Measurements from ENCODE around the gene RNH1.

Gene RNH1

DNA sequence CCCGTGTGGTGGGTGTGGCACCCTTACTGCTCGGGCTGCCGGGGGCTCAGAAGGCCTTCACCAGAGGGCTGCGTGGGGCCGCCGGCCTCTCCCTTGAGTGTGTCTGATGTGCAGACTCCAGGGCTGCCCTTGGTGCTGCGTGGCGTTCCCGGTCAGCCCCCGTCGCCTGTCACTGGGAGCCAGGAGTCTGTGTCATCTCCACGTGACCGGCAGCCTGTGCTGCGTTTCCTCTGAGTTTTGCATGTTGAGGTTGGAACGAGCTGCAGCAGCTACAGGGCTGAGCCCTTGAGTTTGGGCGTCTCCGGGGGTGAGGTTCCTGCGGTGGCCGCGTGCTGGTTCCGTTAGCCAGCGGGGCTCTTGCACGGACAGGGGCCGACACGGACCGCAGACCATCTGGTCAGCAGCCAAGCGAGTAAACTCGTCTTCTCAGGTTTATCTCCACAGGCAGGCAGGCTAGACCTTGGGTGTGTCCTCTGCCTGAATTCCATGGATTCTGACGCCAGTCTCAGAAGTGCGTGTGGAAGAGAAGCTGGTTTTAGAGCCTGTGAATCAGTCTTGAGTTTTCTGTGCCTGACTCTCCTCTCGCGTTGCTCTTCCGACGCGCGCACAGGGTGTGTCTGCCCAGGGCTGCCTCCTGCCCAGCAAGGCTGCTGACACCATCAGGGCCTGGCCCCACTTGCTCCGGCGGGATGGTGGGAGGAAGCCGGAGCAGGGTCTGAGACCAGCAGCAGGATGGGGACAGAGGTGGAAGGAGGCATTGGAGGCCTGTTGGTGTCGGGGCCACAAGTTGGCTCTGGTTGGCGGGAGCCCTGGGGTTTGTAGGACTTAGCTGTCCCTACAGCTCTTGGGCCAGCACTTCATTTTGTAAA is 46.5 kb downstream of the RNH1 start:
- H3K4me1 Mint-ChIP-seq = peaks cover 16 to 19% of the 10 kb centered on the region in 2 donors
- no peak for ATAC-seq (replicated peaks)
- H3K9me3 Mint-ChIP-seq = no peaks in the 10 kb centered on the region
- H3K4me3 Mint-ChIP-seq = no peak overlapping the region
- H3K27me3 Mint-ChIP-seq = no peaks in the 10 kb centered on the region
- no peak for DNase-seq
- no peak overlapping the region for H3K27ac Mint-ChIP-seq
- peaks cover 23 to 34% of the 10 kb centered on the region in 2 donors for H3K36me3 Mint-ChIP-seq

DNA sequence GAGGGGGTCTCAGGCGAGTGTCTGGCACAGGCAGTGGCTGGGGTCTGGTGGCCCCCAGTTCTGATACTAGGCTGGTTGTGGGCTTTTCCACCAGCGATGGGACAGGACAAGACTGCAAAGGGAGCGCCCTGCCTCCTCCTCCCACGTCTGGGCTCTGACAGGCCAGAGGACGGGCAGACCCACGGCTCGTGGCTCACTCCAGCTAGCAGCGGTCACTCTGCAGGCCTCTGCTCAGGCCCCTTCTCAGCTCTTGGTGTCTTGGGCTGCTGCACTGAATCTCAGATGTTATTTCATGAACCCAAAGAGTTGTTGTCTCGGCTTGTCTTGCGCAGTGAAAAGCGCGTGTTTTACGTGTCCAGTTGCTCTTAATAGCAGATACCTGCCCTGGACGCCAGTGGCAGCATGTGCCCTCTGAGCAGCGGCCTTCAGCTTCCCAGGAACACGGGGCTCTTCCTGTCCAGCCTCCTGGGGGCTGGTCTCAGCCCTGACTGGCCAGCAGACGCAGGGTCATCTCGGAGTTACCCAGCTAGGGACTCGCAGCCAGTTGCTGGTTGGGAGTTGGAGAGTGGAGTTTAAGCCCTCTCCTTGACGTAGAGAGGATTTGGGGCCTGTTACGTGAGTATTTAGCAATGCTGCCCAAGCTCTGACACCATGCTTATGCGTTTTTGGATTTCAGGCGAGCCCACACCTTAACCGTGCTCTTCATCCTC is 47.4 kb downstream of the RNH1 start:
- H3K27me3 Mint-ChIP-seq = no peaks in the 10 kb centered on the region
- H3K9me3 Mint-ChIP-seq = no peaks in the 10 kb centered on the region
- H3K4me3 Mint-ChIP-seq = no peak overlapping the region
- peaks cover 16 to 25% of the 10 kb centered on the region in 2 donors for H3K4me1 Mint-ChIP-seq
- no peak for ATAC-seq (replicated peaks)
- H3K27ac Mint-ChIP-seq = no peak overlapping the region
- DNase-seq = no peak
- peaks cover 28 to 40% of the 10 kb centered on the region in 2 donors for H3K36me3 Mint-ChIP-seq

DNA sequence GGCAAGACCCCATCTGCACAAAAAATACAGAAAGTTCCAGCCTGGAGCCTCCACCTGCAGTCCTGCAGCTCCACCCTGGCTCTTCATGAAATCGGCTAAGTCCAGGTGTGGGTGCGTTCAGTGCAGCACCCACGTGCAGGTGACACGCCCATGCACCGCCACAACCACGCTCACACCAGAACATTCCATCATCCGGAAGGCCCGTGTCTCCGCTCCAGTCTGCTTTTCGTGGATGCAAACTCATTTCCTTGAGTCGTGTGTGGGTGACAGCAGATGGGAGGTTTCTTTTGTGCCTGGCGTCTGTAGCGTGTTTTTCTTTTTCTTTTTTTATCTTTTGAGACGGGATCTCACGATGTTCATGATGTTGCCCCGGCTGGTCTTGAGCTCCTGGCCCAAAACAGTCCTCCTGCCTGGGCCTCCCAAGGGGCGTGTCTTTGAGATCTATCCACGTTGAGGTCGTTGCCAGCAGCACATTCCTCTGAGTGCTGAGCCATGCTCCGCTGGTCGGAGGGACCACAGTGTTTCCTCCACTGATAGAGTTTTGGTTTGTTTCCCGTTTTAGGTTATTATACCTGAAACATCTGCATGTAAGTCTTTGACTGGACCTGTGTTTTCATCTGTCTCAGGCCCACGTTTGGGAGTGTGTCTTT is 49.8 kb downstream of the RNH1 start:
- DNase-seq (no peak), ATAC-seq (replicated peaks) (peak in 1 of 2 donors; percentile 36)
- peaks cover 44 to 51% of the 10 kb centered on the region in 2 donors for H3K36me3 Mint-ChIP-seq
- H3K27ac Mint-ChIP-seq = peak overlapping the region; percentile 20
- H3K27me3 Mint-ChIP-seq = no peaks in the 10 kb centered on the region
- H3K4me1 Mint-ChIP-seq = peaks cover 30 to 39% of the 10 kb centered on the region in 2 donors
- no peaks in the 10 kb centered on the region for H3K9me3 Mint-ChIP-seq
- peak overlapping the region; percentile 10 to 32 for H3K4me3 Mint-ChIP-seq

DNA sequence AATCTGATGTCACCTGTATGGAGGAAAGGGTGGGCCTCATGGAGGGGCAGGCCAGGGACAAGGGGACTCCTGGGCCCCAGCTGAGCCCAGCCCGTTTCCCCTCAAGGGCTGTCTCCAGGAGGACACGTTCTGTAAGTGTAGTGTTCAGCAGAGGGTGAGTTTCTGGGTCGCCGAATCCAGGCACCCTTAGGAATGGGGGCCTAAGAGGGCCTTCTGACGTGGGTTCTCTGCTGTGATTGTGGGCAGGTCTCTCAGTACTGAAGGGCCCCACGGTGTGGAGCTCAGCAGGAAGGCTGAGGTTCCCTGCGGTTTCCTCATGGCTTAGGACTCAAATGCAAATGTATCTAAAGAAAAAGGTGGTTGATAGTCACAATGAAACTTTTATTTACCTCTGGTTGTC is 50.5 kb downstream of the RNH1 start:
- H3K9me3 Mint-ChIP-seq = no peaks in the 10 kb centered on the region
- peaks cover 44 to 48% of the 10 kb centered on the region in 2 donors for H3K36me3 Mint-ChIP-seq
- no peak overlapping the region for H3K4me3 Mint-ChIP-seq
- peak overlapping the region; percentile 63 for H3K27ac Mint-ChIP-seq
- ATAC-seq (replicated peaks) (peak; percentile 72 to 78), DNase-seq (no peak)
- H3K27me3 Mint-ChIP-seq = no peaks in the 10 kb centered on the region
- H3K4me1 Mint-ChIP-seq = peaks cover 35 to 46% of the 10 kb centered on the region in 2 donors

DNA sequence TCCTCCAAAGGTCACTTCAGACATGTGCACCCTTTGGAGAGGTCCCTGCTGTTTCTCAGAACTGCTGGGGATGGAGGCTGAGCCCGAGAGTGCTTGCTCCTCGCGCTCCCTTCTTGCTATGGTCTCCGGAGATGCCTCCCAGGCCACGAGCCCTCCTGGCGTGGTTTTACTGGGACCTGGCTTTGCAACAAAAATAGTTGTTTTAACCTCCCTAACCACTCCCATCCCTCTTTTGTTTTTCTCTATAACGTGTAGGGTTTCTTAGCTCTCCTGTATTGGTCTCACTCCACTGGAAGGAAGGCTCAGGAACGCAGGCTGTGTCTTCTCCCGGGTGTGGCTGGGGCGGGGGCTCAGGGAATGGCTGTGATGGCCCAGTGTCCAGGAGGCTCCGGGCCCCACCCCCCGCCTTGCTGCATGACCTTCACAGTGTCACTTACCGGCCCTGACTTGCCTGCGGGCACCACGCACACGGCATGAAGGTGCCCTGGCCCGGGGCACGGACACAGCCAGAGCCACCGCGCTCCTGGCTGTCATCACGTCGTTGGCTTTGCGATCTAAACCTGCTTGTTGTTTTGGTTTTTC is 51.4 kb downstream of the RNH1 start:
- H3K9me3 Mint-ChIP-seq = no peaks in the 10 kb centered on the region
- ATAC-seq (replicated peaks) = no peak
- H3K4me1 Mint-ChIP-seq = peaks cover 42 to 55% of the 10 kb centered on the region in 2 donors
- no peak overlapping the region for H3K4me3 Mint-ChIP-seq
- peaks cover 43 to 49% of the 10 kb centered on the region in 2 donors for H3K36me3 Mint-ChIP-seq
- H3K27me3 Mint-ChIP-seq = no peaks in the 10 kb centered on the region
- no peak overlapping the region for H3K27ac Mint-ChIP-seq
- DNase-seq = no peak

DNA sequence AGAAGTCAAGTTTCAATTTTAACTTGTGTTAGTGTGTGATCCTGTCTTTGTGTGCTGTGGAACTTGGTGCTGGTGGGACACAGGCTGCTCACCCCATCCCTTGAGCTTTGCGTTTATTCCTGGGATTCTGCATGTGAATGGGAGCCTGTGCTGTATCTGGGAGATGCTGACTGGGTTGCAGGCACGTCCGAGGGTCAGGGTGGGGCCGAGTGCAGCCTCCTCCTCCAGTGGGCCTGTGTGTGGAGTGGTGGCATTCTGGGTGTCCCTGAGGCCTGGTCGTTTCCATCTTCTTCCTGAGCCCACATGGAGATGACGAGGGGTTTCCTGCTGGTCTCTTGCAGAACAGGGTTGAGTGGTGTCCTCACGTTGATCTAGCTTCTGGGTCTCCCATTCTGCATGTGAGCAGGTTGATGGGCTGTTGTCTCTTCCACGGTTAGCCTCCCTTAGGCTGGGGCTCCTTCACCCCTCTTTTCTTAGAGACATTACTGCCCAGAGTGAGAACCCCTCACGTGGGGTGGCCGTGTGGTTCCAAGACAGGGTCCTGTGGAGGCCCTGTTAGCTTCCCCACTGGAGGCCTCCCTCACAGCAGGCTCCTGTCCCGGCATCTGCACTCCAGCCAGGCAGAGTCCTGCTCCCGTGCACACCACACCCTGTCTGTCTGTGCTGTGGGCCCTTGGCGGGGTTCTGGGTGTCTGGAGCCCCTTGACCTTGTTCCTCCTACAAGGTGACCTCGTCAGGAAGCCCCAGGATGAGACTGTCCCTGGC is 52.1 kb downstream of the RNH1 start:
- H3K27me3 Mint-ChIP-seq = no peaks in the 10 kb centered on the region
- peaks cover 39 to 49% of the 10 kb centered on the region in 2 donors for H3K36me3 Mint-ChIP-seq
- no peaks in the 10 kb centered on the region for H3K9me3 Mint-ChIP-seq
- no peak overlapping the region for H3K4me3 Mint-ChIP-seq
- ATAC-seq (replicated peaks) (no peak), DNase-seq (no peak)
- H3K27ac Mint-ChIP-seq = no peak overlapping the region
- peaks cover 42 to 55% of the 10 kb centered on the region in 2 donors for H3K4me1 Mint-ChIP-seq

DNA sequence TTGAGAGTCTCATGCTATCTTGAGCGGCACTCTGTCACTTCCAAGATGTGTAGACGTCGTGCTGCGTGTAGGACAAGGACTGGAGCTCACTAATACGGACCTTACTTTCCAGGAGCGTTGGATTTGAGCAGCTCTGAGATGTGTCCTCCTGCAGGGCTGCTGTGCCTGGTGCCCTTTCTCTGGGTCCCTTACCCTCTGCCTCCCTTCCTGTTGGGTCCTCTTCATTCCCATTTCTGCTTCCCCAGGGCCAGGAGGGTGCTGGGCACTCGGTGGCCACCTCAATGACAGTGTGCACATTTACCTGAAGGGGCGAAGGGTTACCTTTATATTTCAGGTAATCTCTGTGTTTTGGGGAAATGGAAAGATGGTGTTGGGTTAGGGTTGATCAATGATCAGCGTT is 53.0 kb downstream of the RNH1 start:
- ATAC-seq (replicated peaks) = no peak
- peaks cover 35 to 49% of the 10 kb centered on the region in 2 donors for H3K36me3 Mint-ChIP-seq
- no peak for DNase-seq
- H3K27ac Mint-ChIP-seq = no peak overlapping the region
- H3K4me1 Mint-ChIP-seq = peaks cover 42 to 55% of the 10 kb centered on the region in 2 donors
- H3K9me3 Mint-ChIP-seq = no peaks in the 10 kb centered on the region
- no peaks in the 10 kb centered on the region for H3K27me3 Mint-ChIP-seq
- H3K4me3 Mint-ChIP-seq = no peak overlapping the region

DNA sequence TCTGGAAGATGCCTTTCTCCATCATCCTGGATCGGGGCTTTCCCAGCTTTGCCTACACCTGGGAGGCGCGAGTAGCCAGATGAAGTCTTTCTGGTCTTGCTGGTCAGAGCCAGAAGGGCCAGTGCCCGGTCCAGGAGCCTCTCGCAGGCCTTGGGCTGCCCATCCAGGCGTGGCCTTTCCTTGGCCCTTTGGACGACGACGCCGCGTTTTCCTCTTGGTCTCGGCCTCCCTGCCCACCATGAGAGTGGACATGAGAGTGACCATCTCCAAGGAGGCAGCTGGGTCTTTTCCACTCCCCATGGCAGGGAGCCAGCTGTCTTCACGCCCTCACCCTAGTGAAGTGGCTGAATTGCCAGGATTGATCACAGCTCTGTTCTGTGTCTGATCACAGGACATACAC is 53.5 kb downstream of the RNH1 start:
- peaks cover 32 to 49% of the 10 kb centered on the region in 2 donors for H3K36me3 Mint-ChIP-seq
- H3K9me3 Mint-ChIP-seq = no peaks in the 10 kb centered on the region
- peaks cover 45 to 60% of the 10 kb centered on the region in 2 donors for H3K4me1 Mint-ChIP-seq
- no peak for ATAC-seq (replicated peaks)
- H3K27ac Mint-ChIP-seq = no peak overlapping the region
- H3K4me3 Mint-ChIP-seq = no peak overlapping the region
- DNase-seq = no peak
- no peaks in the 10 kb centered on the region for H3K27me3 Mint-ChIP-seq

DNA sequence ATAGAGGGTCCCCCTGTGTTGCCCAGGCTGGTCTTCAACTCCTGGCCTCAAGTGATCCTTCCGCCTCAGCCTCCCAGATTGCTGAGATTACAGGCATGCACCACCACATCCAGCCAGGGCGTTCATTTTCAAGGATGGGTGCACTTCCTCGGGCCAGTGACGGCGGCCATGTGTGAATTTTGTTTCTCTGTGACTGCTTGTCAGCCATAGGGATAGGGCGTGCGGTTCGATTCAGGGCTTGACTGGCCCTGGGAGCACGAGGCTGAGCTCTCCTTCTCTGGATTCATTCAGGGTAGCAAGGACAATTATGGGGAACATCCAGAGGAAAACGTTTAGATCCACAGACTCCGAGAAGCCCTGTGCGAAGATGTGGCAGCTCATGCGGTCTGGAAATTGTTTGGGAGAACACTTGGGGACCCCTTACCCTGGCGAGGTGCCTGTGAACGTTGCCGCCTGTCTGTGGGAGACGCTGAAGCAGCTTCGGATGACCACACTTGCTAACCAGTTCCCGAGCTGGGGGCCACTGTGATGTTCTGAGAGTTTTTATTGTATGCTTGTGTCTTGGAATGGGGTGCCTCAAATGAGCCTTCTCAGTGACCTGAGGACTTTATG is 54.0 kb downstream of the RNH1 start:
- peaks cover 48 to 62% of the 10 kb centered on the region in 2 donors for H3K4me1 Mint-ChIP-seq
- H3K4me3 Mint-ChIP-seq = no peak overlapping the region
- H3K36me3 Mint-ChIP-seq = peaks cover 32 to 49% of the 10 kb centered on the region in 2 donors
- H3K9me3 Mint-ChIP-seq = no peaks in the 10 kb centered on the region
- H3K27ac Mint-ChIP-seq = peak overlapping the region; percentile 31
- ATAC-seq (replicated peaks) (no peak), DNase-seq (no peak)
- no peaks in the 10 kb centered on the region for H3K27me3 Mint-ChIP-seq

DNA sequence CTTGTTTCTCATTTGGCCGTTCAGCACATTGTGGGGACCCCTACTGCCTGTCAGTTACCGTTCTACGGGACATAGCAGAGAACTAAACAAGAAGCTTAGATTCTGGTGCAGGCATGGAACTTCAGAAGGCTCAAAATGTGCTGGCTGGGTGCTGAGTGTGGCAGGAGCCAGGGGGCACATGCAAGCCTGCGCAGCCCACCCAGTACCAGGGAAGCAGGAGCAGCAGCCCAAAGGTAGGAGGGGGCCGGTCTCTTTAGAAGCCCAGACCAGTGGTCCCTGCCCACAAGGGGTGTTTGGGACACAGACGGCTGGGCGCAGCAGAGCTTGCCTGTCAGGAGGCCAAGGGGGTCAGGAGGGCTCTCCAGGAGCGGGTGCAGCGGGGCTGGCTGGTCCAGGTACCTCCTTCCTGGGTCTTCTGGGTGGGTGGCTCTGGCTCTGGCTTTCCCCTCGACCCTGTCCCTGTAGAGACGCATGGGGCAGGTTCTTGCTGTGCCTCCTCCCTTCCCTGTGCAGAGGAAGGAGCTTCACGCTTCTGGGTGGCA is 54.8 kb downstream of the RNH1 start:
- peak overlapping the region; percentile 56 for H3K27ac Mint-ChIP-seq
- peaks cover 42 to 58% of the 10 kb centered on the region in 2 donors for H3K4me1 Mint-ChIP-seq
- no peaks in the 10 kb centered on the region for H3K9me3 Mint-ChIP-seq
- ATAC-seq (replicated peaks) (no peak), DNase-seq (no peak)
- peak overlapping the region in 1 of 2 donors; percentile 86 for H3K4me3 Mint-ChIP-seq
- H3K36me3 Mint-ChIP-seq = peaks cover 32 to 42% of the 10 kb centered on the region in 2 donors
- H3K27me3 Mint-ChIP-seq = no peaks in the 10 kb centered on the region

DNA sequence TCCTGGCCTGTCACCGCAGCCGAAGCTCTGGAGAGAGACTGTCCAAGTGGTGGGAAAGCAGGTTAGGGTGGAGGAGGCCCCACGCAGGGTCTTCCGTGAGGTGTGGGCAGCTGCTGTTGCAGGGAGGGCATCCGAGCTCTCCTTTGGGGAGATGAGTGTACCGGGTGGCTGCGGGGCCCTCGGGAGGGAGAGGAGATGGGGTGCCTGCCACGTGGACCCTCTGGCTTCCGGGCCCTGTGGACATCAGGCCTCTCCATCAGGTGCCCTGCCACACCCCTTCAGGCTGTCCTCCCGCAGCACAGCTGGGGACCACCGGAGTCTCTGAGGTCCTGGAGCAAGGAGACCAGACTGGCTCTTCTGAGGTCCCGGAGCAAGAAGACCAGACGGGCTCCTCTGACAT is 55.3 kb downstream of the RNH1 start:
- H3K9me3 Mint-ChIP-seq = no peaks in the 10 kb centered on the region
- H3K4me1 Mint-ChIP-seq = peaks cover 37 to 52% of the 10 kb centered on the region in 2 donors
- peak overlapping the region; percentile 86 to 94 for H3K4me3 Mint-ChIP-seq
- peak overlapping the region; percentile 96 for H3K27ac Mint-ChIP-seq
- peaks cover 29 to 39% of the 10 kb centered on the region in 2 donors for H3K36me3 Mint-ChIP-seq
- no peak for ATAC-seq (replicated peaks)
- DNase-seq = no peak
- H3K27me3 Mint-ChIP-seq = no peaks in the 10 kb centered on the region

DNA sequence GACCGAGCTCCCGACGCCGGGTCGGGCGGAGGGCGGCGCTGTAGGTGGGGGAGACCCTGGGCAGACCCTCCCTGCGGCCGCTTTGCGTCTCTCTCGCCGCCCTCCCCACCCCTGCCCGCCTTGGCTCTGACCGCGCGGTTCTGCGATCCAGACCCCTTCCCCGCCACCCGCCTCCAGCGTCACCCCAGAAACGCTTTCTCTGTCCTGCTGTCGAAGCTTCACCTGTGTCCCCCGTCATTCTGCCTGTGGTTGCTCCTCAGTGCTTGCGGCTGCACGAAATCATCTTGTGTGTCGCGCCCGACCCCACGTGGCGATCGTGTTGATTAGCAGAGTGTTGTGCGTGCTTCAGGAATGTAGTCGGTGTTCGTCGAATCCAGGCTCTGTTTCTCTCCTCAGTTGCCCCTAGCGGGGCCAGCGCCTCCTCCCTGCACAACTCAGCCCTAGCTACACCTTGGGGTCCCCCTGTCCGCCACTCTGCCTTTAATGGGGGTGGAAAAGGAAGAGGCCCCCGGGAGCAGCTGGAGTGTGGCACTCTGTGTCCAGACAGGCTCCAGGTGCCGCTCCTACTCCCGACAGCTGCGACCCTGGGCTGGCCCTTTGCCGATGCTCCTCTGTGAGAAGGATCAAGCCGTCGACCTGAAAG is 56.1 kb downstream of the RNH1 start:
- ATAC-seq (replicated peaks) (peak; percentile 30 to 34), DNase-seq (peak; percentile 62)
- peak overlapping the region; percentile 86 to 94 for H3K4me3 Mint-ChIP-seq
- peaks cover 26 to 35% of the 10 kb centered on the region in 2 donors for H3K36me3 Mint-ChIP-seq
- peaks cover 32 to 46% of the 10 kb centered on the region in 2 donors for H3K4me1 Mint-ChIP-seq
- no peaks in the 10 kb centered on the region for H3K9me3 Mint-ChIP-seq
- no peaks in the 10 kb centered on the region for H3K27me3 Mint-ChIP-seq
- peak overlapping the region; percentile 96 for H3K27ac Mint-ChIP-seq

Data from stimulated activated naive B cell treated with anti-CD40 and anti-IgM and Interleukin-4, amounts not matched to agents 10 μg/mL and 1 μg/mL and 100 μg/mL, for 72 hours (primary cell).